HepG2 (cell line): Measurements from ENCODE around the gene CFAP45. TPM values are rescaled to one million over a fixed set of nuclear protein-coding genes. Genes with fewer than 3 reads are reported as not detected.

Experiments
- ATAC-seq: fragments of 200-7000 bp; cut with Tn5 transposase; 3 replicates; pipeline ENCODE4 v1.9.1; 2020; ENCODE audit warnings: mild to moderate bottlenecking, moderate library complexity
- BruUV-seq: library from RNA; stranded (reverse); fragments of 400-500 nt; replicated peaks from 2 replicates; lab custom pipeline; 2021; lab: Mats Ljungman, UMichigan
- CTCF ChIA-PET: fragments of 300-600 bp; formaldehyde crosslinking; extraction: SDS; loops from one replicate; lab custom pipeline; 2021; ENCODE audit warnings: low total read pairs, inconsistent platforms, low intra/inter-chr PET ratio; lab: Yijun Ruan, JAX
- POLR2A ChIA-PET: fragments of 350-600 bp; sonication (Branson Sonifier 250); formaldehyde crosslinking; loops from one replicate; lab custom pipeline; 2020; ENCODE audit warnings: antibody characterized with exemption, inconsistent platforms; lab: Yijun Ruan, JAX
- DNase-seq: peaks from one replicate; pipeline ENCODE4 v3.0.0-alpha.2; 2015; ENCODE audit warnings: low spot score
- FAIRE-seq: peaks from 3 replicates; lab custom pipeline; 2011; peaks lifted over from hg19 to GRCh38; lab: Jason Lieb, UNC
- H2AFZ ChIP-seq: one replicate; pipeline ENCODE4 v1.6.1; 2011; ENCODE audit warnings: low read length, inconsistent platforms
- H3K27ac ChIP-seq: fragments of 300-600 bp; 3 replicates; pipeline ENCODE4 v1.8.0; 2011; ENCODE audit warnings: mixed run types, mild to moderate bottlenecking, mixed read lengths, low read length, inconsistent platforms; ENCODE audit not compliant: insufficient read depth; ENCODE audit errors: extremely low read length
- H3K27me3 ChIP-seq, 2 experiments: fragments of 200-600 bp in 1 of 2; 2 replicates in 1 of 2; 3 replicates in 1 of 2; pipeline versions ENCODE4 v1.6.0 to v1.8.0; 2011; ENCODE audit warnings: low read length in 2 of 2, mild to moderate bottlenecking in 2 of 2, moderate library complexity in 2 of 2, inconsistent platforms in 1 of 2; ENCODE audit not compliant: insufficient read depth in 2 of 2, control insufficient read depth in 1 of 2
- H3K36me3 ChIP-seq, 2 experiments: fragments of 200-600 bp in 1 of 2; replicated peaks in 1 of 2; 2 replicates in 1 of 2; 3 replicates in 1 of 2; pipeline versions ENCODE4 v1.5.1 to v1.8.0; 2011; ENCODE audit warnings: low read length in 2 of 2, inconsistent platforms in 1 of 2; ENCODE audit not compliant: insufficient read depth in 2 of 2, control insufficient read depth in 1 of 2
- H3K4me1 ChIP-seq: 2 replicates; pipeline ENCODE4 v1.5.1; 2012; ENCODE audit warnings: low read length, inconsistent platforms; ENCODE audit not compliant: insufficient read depth
- H3K4me2 ChIP-seq: 2 replicates; pipeline ENCODE4 v1.6.0; 2011; ENCODE audit warnings: low read depth, low read length, inconsistent platforms
- H3K4me3 ChIP-seq, 3 experiments: fragments of 200-600 bp in 1 of 3; sonication (generic), shearing (Covaris generic) in 1 of 3; replicated peaks in 1 of 3; 2 replicates each; pipeline ENCODE4 v1.5.1; 2011 to 2016; ENCODE audit warnings: low read length in 3 of 3, inconsistent platforms in 2 of 3, low read depth in 2 of 3, mild to moderate bottlenecking in 2 of 3, control low read depth in 1 of 3, mixed read lengths in 1 of 3; ENCODE audit not compliant: insufficient read depth in 1 of 3
- H3K79me2 ChIP-seq: one replicate; pipeline ENCODE4 v1.6.1; 2011; ENCODE audit warnings: low read length, inconsistent platforms; ENCODE audit not compliant: insufficient read depth
- H3K9ac ChIP-seq: 2 replicates; pipeline ENCODE4 v1.6.0; 2011; ENCODE audit warnings: mild to moderate bottlenecking, low read depth, low read length, inconsistent platforms; ENCODE audit not compliant: insufficient read depth
- H3K9me3 ChIP-seq: 2 replicates; pipeline ENCODE4 v1.5.1; 2012; ENCODE audit warnings: mild to moderate bottlenecking, low read length
- H4K20me1 ChIP-seq: 2 replicates; pipeline ENCODE4 v1.6.0; 2011; ENCODE audit warnings: inconsistent platforms, mild to moderate bottlenecking, low read length, moderate library complexity; ENCODE audit not compliant: insufficient read depth
- BORCS8-MEF2B ChIP-seq: sonication (generic); formaldehyde crosslinking; IDR thresholded peaks from 2 replicates; pipeline ENCODE4 v1.8.0; 2022; ENCODE audit warnings: mild to moderate bottlenecking, missing genetic modification reagents
- CHD4 ChIP-seq: fragments of 200-600 bp; sonication (generic); IDR thresholded peaks from 2 replicates; pipeline ENCODE4 v1.7.0; 2017; ENCODE audit warnings: mild to moderate bottlenecking, low read length, borderline replicate concordance
- FOXC1 ChIP-seq: sonication (generic); formaldehyde crosslinking; IDR thresholded peaks from 2 replicates; pipeline ENCODE4 v1.8.0; 2022; ENCODE audit warnings: mild to moderate bottlenecking, missing genetic modification reagents, borderline replicate concordance
- MAF1 ChIP-seq: sonication (generic); formaldehyde crosslinking; IDR thresholded peaks from 2 replicates; pipeline ENCODE4 v1.5.0; 2020; ENCODE audit warnings: missing genetic modification reagents, borderline replicate concordance
- MBD4 ChIP-seq: IDR thresholded peaks from 2 replicates; pipeline ENCODE4 v1.6.1; 2012; ENCODE audit warnings: low read length, inconsistent platforms, borderline replicate concordance
- SKI ChIP-seq: fragments of 450-650 bp; IDR thresholded peaks from one replicate; pipeline ENCODE4 v1.6.1; 2018; ENCODE audit warnings: mild to moderate bottlenecking; ENCODE audit not compliant: partially characterized antibody
- TBL1XR1 ChIP-seq: fragments of 150-350 bp; IDR thresholded peaks from 2 replicates; pipeline ENCODE4 v1.6.1; 2014; ENCODE audit warnings: borderline replicate concordance, low read length; ENCODE audit not compliant: partially characterized antibody
- ZBTB40 ChIP-seq, 2 experiments: fragments of 450-650 bp in 1 of 2; sonication (generic) in 1 of 2; formaldehyde crosslinking in 1 of 2; IDR thresholded peaks; 2 replicates each; pipeline versions ENCODE4 v1.6.1 to v1.8.0; 2016 to 2022; ENCODE audit warnings: antibody characterized with exemption in 1 of 2, mild to moderate bottlenecking in 1 of 2, missing genetic modification reagents in 1 of 2
- ZNF777 ChIP-seq: sonication (generic); formaldehyde crosslinking; IDR thresholded peaks from 2 replicates; pipeline ENCODE4 v1.4.0; 2020; ENCODE audit warnings: missing genetic modification reagents
- ZSCAN31 ChIP-seq: sonication (generic); formaldehyde crosslinking; IDR thresholded peaks from 2 replicates; pipeline ENCODE4 v1.5.0; 2020; ENCODE audit warnings: low read depth, mild to moderate bottlenecking, missing genetic modification reagents
- WGBS: methylation state at CpG from one replicate; pipeline ENCODE4 v1.1.6; 2017; ENCODE audit warnings: low lambda C conversion rate; 5-methylcytosine and 5-hydroxymethylcytosine counted together
- in situ Hi-C: cut with HindIII; loops from 2 replicates; pipeline ENCODE4 v1.10.0; 2017; ENCODE audit warnings: low pct_unique_long_range_greater_than_20kb; ENCODE audit not compliant: extremely low pct_ligation_motif_present
- intact Hi-C: fragments of 100-400 bp; cut with micrococcal nuclease; formaldehyde crosslinking; loops from one replicate; pipeline ENCODE4 v1.10.0; 2022; ENCODE audit not compliant: unreplicated experiment
- polyA plus RNA-seq, 8 experiments: library from polyadenylated mRNA; depleted of rRNA in 3 of 8; stranded (reverse) in 7 of 8; unstranded in 1 of 8; fragments of >200 nt; fragmentation: Illumina TruSeq in 4 of 8; extraction: Trizol in 4 of 8; gene quantifications; 2 replicates each; pipeline versions ENCODE4 v1.2.1 to v1.2.3, GENCODE V29; 2011 to 2016; ENCODE audit warnings: low read depth in 4 of 8, missing spikeins in 1 of 8, mixed read lengths in 1 of 8; ENCODE audit not compliant: insufficient read depth in 1 of 8
- total RNA-seq, 5 experiments: library from RNA; depleted of rRNA; stranded (reverse); fragments of >200 nt; fragmentation: Illumina TruSeq; extraction: Trizol; gene quantifications; 2 replicates each; pipeline ENCODE4 v1.2.3, GENCODE V29; 2016; ENCODE audit warnings: low read depth in 1 of 5
- TF ChIP-seq, protein P1 (sequence below): sonication (generic); formaldehyde crosslinking; IDR thresholded peaks from 2 replicates; pipeline ENCODE4 v1.5.0; 2020; ENCODE audit warnings: missing genetic modification reagents, mild to moderate bottlenecking, borderline replicate concordance

The CFAP45 gene
- total and polyA plus RNA-seq, 2 of the 13 experiments (the other 11 are each of a cell fraction or from before 2014, with no cell fraction given), result not detected

GRCh38 chr1:159854693-159855192 is 45.2 kb downstream of the CFAP45 start:
- H3K9ac ChIP-seq, result no peak overlapping the region
- POLR2A ChIA-PET, result no interaction called here
- H4K20me1 ChIP-seq, result no peaks in the 10 kb centered on the region
- ATAC-seq (peak; percentile 86), FAIRE-seq (no peak), DNase-seq (peak; percentile 7)
- no peak overlapping the region for H3K27ac ChIP-seq
- H3K4me3 ChIP-seq, result peak overlapping the region in 1 of 3 experiments; percentile 33; a peak in 2 of 6 replicates
- H2AFZ ChIP-seq, result no peak overlapping the region
- peak overlapping the region; percentile 42 for H3K4me2 ChIP-seq
- H3K27me3 ChIP-seq, result peaks cover 4 to 27% of the 10 kb centered on the region in 2 experiments; a peak in 4 of 5 replicates
- intact Hi-C loops, result no loop called here
- no peaks in the 10 kb centered on the region for H3K9me3 ChIP-seq
- H3K79me2 ChIP-seq, result no peaks in the 10 kb centered on the region
- no peaks in the 10 kb centered on the region for H3K4me1 ChIP-seq
- no peaks in the 10 kb centered on the region for H3K36me3 ChIP-seq
- CTCF ChIA-PET, result no interaction called here
- WGBS, result 0% methylated on average over 4 of the region's 59 CpGs
- in situ Hi-C loops, result no loop called here
- no TSS peak for BruUV-seq
- TF ChIP-seq ZNF777 (peak; percentile 64; the same call in 1 of the 2 replicates), MAF1 (CRISPR knock-in tag) (no peak), BORCS8-MEF2B (CRISPR knock-in tag) (no peak), ZBTB40 (IDR thresholded peaks at IDR 0.05) (no peak), ZBTB40 (CRISPR knock-in tag; IDR thresholded peaks at IDR 0.05) (no peak), CHD4 (no peak), ZSCAN31 (CRISPR knock-in tag) (no peak), SKI (peak; percentile 54), TBL1XR1 (no peak), FOXC1 (no peak), MBD4 (no peak)
- TF ChIP-seq, protein P1, sequence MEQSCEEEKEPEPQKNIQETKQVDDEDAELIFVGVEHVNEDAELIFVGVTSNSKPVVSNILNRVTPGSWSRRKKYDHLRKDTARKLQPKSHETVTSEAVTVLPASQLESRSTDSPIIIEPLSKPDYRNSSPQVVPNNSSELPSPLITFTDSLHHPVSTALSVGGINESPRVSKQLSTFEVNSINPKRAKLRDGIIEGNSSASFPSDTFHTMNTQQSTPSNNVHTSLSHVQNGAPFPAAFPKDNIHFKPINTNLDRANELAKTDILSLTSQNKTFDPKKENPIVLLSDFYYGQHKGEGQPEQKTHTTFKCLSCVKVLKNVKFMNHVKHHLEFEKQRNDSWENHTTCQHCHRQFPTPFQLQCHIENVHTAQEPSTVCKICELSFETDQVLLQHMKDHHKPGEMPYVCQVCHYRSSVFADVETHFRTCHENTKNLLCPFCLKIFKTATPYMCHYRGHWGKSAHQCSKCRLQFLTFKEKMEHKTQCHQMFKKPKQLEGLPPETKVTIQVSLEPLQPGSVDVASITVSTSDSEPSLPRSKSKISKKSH (CRISPR knock-in tag), result no peak
